NCI-H2196 (cell line): ENCODE results near the gene GAPT.

ENCODE experiments used
- DNase-seq: peaks from one replicate; lab custom pipeline; 2025; ENCODE audit not compliant: unreplicated experiment; lab: John Stamatoyannopoulos, UW

Gene GAPT

GRCh38 chr5:58460732-58461286 is 30.4 kb upstream of the GAPT start:
- DNase-seq = peak; percentile 36

- no peak for DNase-seq
These were observed 29.1 kb upstream of the GAPT start for GRCh38 chr5:58462154-58462553.

GRCh38 chr5:58462623-58463230 is 28.5 kb upstream of the GAPT start:
- DNase-seq = peak; percentile 0

- no peak for DNase-seq
These were observed 24.3 kb upstream of the GAPT start for GRCh38 chr5:58466939-58467338.

GRCh38 chr5:58469896-58470295 is 21.3 kb upstream of the GAPT start:
- DNase-seq = no peak

GRCh38 chr5:58475404-58475803 is 15.8 kb upstream of the GAPT start:
- DNase-seq = no peak

- no peak for DNase-seq
These were observed 13.4 kb upstream of the GAPT start for GRCh38 chr5:58477760-58478376.

GRCh38 chr5:58481066-58481676 is 10.1 kb upstream of the GAPT start:
- DNase-seq = no peak

- no peak for DNase-seq
These were observed 9.4 kb upstream of the GAPT start for GRCh38 chr5:58481828-58482227.

GRCh38 chr5:58482536-58482935 is 8.7 kb upstream of the GAPT start:
- DNase-seq = no peak

GRCh38 chr5:58484505-58484904 is 6.7 kb upstream of the GAPT start:
- DNase-seq = no peak

GRCh38 chr5:58486290-58486689 is 4.9 kb upstream of the GAPT start:
- DNase-seq = no peak

- no peak for DNase-seq
These were observed 709 bp upstream of the GAPT start for GRCh38 chr5:58490402-58491050.

GRCh38 chr5:58493141-58493540 is 1.9 kb downstream of the GAPT start:
- no peak for DNase-seq

GRCh38 chr5:58496488-58496887 is 5.3 kb downstream of the GAPT start:
- DNase-seq = no peak

GRCh38 chr5:58497386-58497785 is 6.2 kb downstream of the GAPT start:
- no peak for DNase-seq

GRCh38 chr5:58497921-58498320 is 6.7 kb downstream of the GAPT start:
- DNase-seq = no peak

GRCh38 chr5:58498340-58498942 is 7.2 kb downstream of the GAPT start:
- DNase-seq = no peak

- no peak for DNase-seq
These were observed 8.0 kb downstream of the GAPT start for GRCh38 chr5:58499231-58499630.

- DNase-seq = no peak
These were observed 8.7 kb downstream of the GAPT start for GRCh38 chr5:58499941-58500340.

GRCh38 chr5:58501778-58502417 is 10.7 kb downstream of the GAPT start:
- DNase-seq = no peak
